CD4-positive, alpha-beta memory T cell (primary cell): ENCODE measurements around the gene RGS9. TPM values are rescaled to one million over a fixed set of nuclear protein-coding genes. Genes with fewer than 3 reads are reported as not detected.
A peak's percentile ranks its signal among the peaks of the same experiment; 100 is the strongest.

Source experiments
- CTCF ChIA-PET: fragments of 350-600 bp; sonication (Branson Sonifier 250); formaldehyde crosslinking; loops from one replicate; lab custom pipeline; 2021; ENCODE audit warnings: inconsistent platforms; ENCODE audit not compliant: partially characterized antibody; lab: Charles Lee
- POLR2A ChIA-PET: fragments of 350-600 bp; sonication (Branson Sonifier 250); formaldehyde crosslinking; loops from one replicate; lab custom pipeline; 2021; ENCODE audit not compliant: partially characterized antibody; lab: Charles Lee
- DNase-seq, 5 donors: peaks; one replicate each; pipeline versions ENCODE4 v3.0.0 to v3.0.0-alpha.2; 2020 to 2022; ENCODE audit warnings: mixed read lengths in 1 of 5
- H3K27ac ChIP-seq: one replicate; pipeline ENCODE4 v1.7.0; 2013; ENCODE audit warnings: low read depth, low read length
- H3K27me3 ChIP-seq: 2 replicates; pipeline ENCODE4 v1.7.0; 2013; ENCODE audit warnings: mild to moderate bottlenecking, low read length, moderate library complexity; ENCODE audit not compliant: insufficient read depth
- H3K36me3 ChIP-seq: 2 replicates; pipeline ENCODE4 v1.7.0; 2013; ENCODE audit warnings: mild to moderate bottlenecking, low read length, moderate library complexity; ENCODE audit not compliant: insufficient read depth
- H3K4me1 ChIP-seq: 2 replicates; pipeline ENCODE4 v1.7.0; 2013; ENCODE audit warnings: mild to moderate bottlenecking, low read length, moderate library complexity; ENCODE audit not compliant: insufficient read depth
- H3K4me3 ChIP-seq, 2 donors: one replicate each; pipeline ENCODE4 v1.7.0; 2013; ENCODE audit warnings: low read length in 2 of 2, mild to moderate bottlenecking in 1 of 2
- H3K9me3 ChIP-seq, 2 donors: one replicate each; pipeline ENCODE4 v1.7.0; 2013; ENCODE audit warnings: low read length in 2 of 2, control low read depth in 1 of 2; ENCODE audit not compliant: control insufficient read depth in 1 of 2
- H3K27ac Mint-ChIP-seq, 7 donors: one replicate each; pipeline ENCODE4 v1.8.0; 2020 to 2021; ENCODE audit warnings: mixed read lengths in 7 of 7, mild to moderate bottlenecking in 6 of 7, inconsistent platforms in 3 of 7, moderate library complexity in 3 of 7
- H3K27me3 Mint-ChIP-seq, 2 donors: one replicate each; pipeline ENCODE4 v1.8.0; 2020 to 2021; ENCODE audit warnings: mixed read lengths in 2 of 2
- H3K36me3 Mint-ChIP-seq, 2 donors: one replicate each; pipeline ENCODE4 v1.8.0; 2020 to 2021; ENCODE audit warnings: mixed read lengths in 2 of 2, inconsistent platforms in 1 of 2, mild to moderate bottlenecking in 1 of 2
- H3K4me1 Mint-ChIP-seq, 4 donors: one replicate each; pipeline ENCODE4 v1.8.0; 2020 to 2021; ENCODE audit warnings: mixed read lengths in 4 of 4, mild to moderate bottlenecking in 1 of 4
- H3K4me3 Mint-ChIP-seq, 8 donors: one replicate each; pipeline ENCODE4 v1.8.0; 2020 to 2021; ENCODE audit warnings: mixed read lengths in 8 of 8, mild to moderate bottlenecking in 7 of 8, moderate library complexity in 6 of 8, inconsistent platforms in 3 of 8
- H3K9me3 Mint-ChIP-seq, 8 donors: one replicate each; pipeline ENCODE4 v1.8.0; 2020 to 2021; ENCODE audit warnings: mixed read lengths in 8 of 8, mild to moderate bottlenecking in 5 of 8, inconsistent platforms in 3 of 8, moderate library complexity in 1 of 8
- intact Hi-C: fragments of 100-400 bp; cut with micrococcal nuclease; formaldehyde crosslinking; loops from one replicate; pipeline ENCODE4 v1.15.1; 2023
- polyA plus RNA-seq, 2 donors: library from polyadenylated mRNA; unstranded; fragments of 300-500 nt; fragmentation: Illumina TruSeq; gene quantifications; one replicate each; pipeline ENCODE4 v1.2.3, GENCODE V29; 2021
- total RNA-seq, 2 experiments: library from RNA; stranded (reverse); gene quantifications; one replicate each; pipeline ENCODE4 v1.2.3, GENCODE V29; 2021

Gene RGS9
- total and polyA plus RNA-seq, 4 experiments from 2014 or later, result 0.67 to 2.7 (median 1.2) TPM

DNA sequence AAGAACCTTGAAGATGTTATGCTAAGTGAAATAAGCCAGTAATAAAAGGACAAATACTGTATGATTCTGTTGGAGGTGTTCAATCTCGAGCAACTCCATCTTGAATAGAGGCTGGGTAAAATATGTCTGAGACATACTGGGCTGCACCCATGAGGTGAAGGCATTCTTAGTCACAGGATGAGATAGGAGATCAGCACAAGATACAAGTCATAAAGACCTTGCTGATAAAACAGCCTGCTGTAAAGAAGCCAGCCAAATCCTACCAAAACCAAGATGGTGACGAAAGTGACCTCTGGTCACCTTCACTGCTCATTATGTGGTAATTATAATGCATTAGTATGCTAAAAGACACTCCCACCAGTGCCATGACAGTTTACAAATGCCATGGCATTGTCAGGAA, 98.1 kb downstream of the RGS9 start:
- Mint-ChIP-seq H3K27ac (peak overlapping the region in 1 of 7 donors; percentile 15), H3K9me3 (peaks cover 0 to 9% (median 0%) of the 10 kb centered on the region in 8 donors), H3K27me3 (no peaks in the 10 kb centered on the region), H3K4me1 (peaks cover 0 to 15% (median 2%) of the 10 kb centered on the region in 4 donors), H3K4me3 (no peak overlapping the region), H3K36me3 (no peaks in the 10 kb centered on the region)
- POLR2A ChIA-PET, result no interaction called here
- intact Hi-C loops, result no loop called here
- Histone ChIP-seq H3K36me3 (no peaks in the 10 kb centered on the region), H3K27me3 (no peaks in the 10 kb centered on the region), H3K9me3 (no peaks in the 10 kb centered on the region), H3K4me1 (peaks cover under 1% of the 10 kb centered on the region), H3K27ac (no peak overlapping the region), H3K4me3 (no peak overlapping the region)
- CTCF ChIA-PET, result no interaction called here
- DNase-seq, result no peak

DNA sequence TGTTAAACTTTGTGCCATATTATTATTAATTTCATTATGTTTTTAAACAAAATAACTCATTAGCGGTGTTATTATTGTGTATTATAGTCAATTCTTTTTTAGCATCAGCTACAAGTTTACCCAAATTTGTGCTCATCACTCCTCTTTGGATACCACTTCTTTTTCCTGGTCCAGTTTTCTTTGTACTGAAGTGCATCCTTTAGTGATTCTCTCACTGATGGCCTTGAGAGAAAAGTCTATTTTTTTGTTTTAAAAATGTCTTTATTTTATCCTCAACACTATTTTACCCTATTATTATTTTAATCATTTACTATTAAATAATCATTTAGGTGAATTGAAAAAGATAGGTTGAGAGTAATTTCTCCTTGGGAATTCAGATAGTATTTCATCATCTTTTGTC, 99.2 kb downstream of the RGS9 start:
- no peak overlapping the region for H3K27ac ChIP-seq
- ChIA-PET POLR2A (no interaction called here), CTCF (no interaction called here)
- no peak for DNase-seq
- no peaks in the 10 kb centered on the region for H3K27me3 ChIP-seq
- H3K4me3 ChIP-seq, result no peak overlapping the region
- Mint-ChIP-seq H3K27me3 (no peaks in the 10 kb centered on the region), H3K4me1 (peaks cover 0 to 7% (median 0%) of the 10 kb centered on the region in 4 donors), H3K36me3 (no peaks in the 10 kb centered on the region), H3K9me3 (peaks cover 0 to 9% (median 0%) of the 10 kb centered on the region in 8 donors), H3K27ac (no peak overlapping the region), H3K4me3 (no peak overlapping the region)
- no peaks in the 10 kb centered on the region for H3K4me1 ChIP-seq
- H3K9me3 ChIP-seq, result no peaks in the 10 kb centered on the region
- no peaks in the 10 kb centered on the region for H3K36me3 ChIP-seq
- intact Hi-C loops, result no loop called here

DNA sequence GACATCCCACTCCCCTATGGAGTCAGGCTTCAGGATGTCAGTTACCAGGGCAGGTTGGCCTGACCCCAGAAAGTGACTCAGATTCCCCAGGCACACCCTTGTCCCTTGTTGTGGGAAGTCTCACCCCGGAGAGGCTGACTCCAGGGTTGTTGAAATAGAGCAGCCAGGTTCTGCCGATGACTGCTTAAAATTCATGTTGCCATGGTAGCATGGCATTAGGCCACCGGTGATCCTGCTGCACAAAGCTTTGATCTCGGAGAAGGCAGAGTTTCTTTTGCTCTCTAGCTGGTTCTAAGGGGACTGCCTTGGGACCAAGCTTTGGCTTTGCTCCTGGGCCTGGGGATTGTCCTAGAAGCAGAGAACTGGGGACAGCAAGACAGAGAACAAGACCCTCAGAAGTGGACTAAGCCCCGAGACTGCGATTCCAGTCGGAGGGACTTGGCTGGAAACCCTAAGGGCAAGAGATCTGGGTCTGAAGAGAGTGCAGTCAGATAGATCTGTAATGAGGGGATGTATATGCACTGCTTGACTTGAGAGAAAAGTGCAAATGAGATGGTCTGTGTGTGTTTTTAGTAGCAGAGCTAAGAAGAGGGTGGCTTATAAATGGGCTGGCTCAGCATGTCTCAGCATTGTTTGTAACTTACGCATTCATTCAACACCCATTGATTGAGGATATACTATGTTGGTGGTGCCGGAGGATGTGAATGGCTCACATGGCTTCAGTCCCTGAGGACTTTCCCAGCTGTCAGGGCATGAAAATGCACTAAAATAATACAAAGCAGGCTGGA, 106.9 kb downstream of the RGS9 start:
- H3K9me3 Mint-ChIP-seq, result no peaks in the 10 kb centered on the region
- H3K27ac Mint-ChIP-seq, result peak overlapping the region in 1 of 7 donors; percentile 33
- Histone ChIP-seq H3K4me3 (no peak overlapping the region), H3K4me1 (no peaks in the 10 kb centered on the region), H3K27ac (no peak overlapping the region), H3K27me3 (no peaks in the 10 kb centered on the region), H3K9me3 (no peaks in the 10 kb centered on the region), H3K36me3 (no peaks in the 10 kb centered on the region)
- H3K4me1 Mint-ChIP-seq, result peaks cover 0 to 12% (median 8%) of the 10 kb centered on the region in 4 donors
- ChIA-PET POLR2A (no interaction called here), CTCF (no interaction called here)
- DNase-seq, result peak in 1 of 5 donors; percentile 6
- intact Hi-C loops, result no loop called here
- H3K4me3 Mint-ChIP-seq, result no peak overlapping the region
- H3K36me3 Mint-ChIP-seq, result no peaks in the 10 kb centered on the region
- H3K27me3 Mint-ChIP-seq, result peaks cover 4 to 7% of the 10 kb centered on the region in 2 donors

DNA sequence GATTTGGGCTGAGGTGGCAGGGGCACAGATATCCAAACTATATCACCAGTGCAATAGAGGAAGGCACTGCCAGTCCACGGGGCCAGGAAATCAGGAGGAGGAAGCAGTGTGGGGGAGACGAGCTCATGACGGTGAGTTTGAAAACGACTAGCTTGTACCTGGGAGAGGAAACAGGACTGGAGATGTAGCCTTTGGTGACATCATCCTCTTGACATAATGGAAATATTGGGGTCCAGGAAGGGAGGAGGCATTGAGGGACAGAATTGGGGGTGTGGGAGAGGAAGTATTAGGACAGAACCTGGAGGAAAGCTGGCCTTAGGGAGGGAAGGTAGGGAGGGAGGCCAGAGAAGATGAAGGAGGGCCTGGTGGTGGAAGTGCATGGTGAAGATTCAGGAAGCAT, 109.1 kb downstream of the RGS9 start:
- Mint-ChIP-seq H3K36me3 (no peaks in the 10 kb centered on the region), H3K4me1 (peaks cover 0 to 14% (median 9%) of the 10 kb centered on the region in 4 donors), H3K4me3 (no peak overlapping the region), H3K27ac (no peak overlapping the region), H3K27me3 (peaks cover 11 to 15% of the 10 kb centered on the region in 2 donors), H3K9me3 (peaks cover 0 to 2% (median 0%) of the 10 kb centered on the region in 8 donors)
- Histone ChIP-seq H3K27ac (no peak overlapping the region), H3K36me3 (no peaks in the 10 kb centered on the region), H3K4me1 (no peaks in the 10 kb centered on the region), H3K4me3 (no peak overlapping the region), H3K9me3 (no peaks in the 10 kb centered on the region), H3K27me3 (no peaks in the 10 kb centered on the region)
- ChIA-PET CTCF (no interaction called here), POLR2A (interaction anchor here (1.0 kb wide), 1 partner anchor 16 kb away, joined by 3 read pairs; no protein-coding TSS in a partner anchor)
- no peak for DNase-seq
- intact Hi-C loops, result no loop called here

DNA sequence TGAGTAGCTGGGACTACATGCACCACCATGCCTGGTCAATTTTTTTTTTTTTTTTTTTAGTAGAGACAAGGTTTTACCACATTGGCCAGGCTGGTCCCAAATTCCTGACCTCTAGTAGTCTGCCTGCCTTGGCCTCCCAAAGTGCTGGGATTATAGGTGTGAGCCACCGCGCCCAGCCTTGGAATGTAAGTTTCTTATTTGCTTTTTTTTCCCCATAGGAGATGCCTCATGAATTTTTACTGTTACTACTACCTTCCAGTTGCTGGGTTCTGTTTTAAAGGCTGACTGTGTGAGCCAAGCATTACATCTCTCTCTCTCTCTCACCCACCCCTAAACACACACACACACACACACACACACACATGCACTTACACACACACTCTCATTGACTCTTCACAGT, 112.6 kb downstream of the RGS9 start:
- Histone ChIP-seq H3K4me1 (no peaks in the 10 kb centered on the region), H3K36me3 (no peaks in the 10 kb centered on the region), H3K4me3 (no peak overlapping the region), H3K27me3 (peaks cover 6% of the 10 kb centered on the region), H3K27ac (no peak overlapping the region), H3K9me3 (no peaks in the 10 kb centered on the region)
- Mint-ChIP-seq H3K4me3 (no peak overlapping the region), H3K9me3 (peaks cover 0 to 5% (median 2%) of the 10 kb centered on the region in 8 donors), H3K36me3 (no peaks in the 10 kb centered on the region), H3K27me3 (peaks cover 15 to 20% of the 10 kb centered on the region in 2 donors), H3K27ac (no peak overlapping the region), H3K4me1 (peaks cover 0 to 8% (median 2%) of the 10 kb centered on the region in 4 donors)
- intact Hi-C loops, result no loop called here
- CTCF ChIA-PET, result no interaction called here
- no peak for DNase-seq
- POLR2A ChIA-PET, result no interaction called here

DNA sequence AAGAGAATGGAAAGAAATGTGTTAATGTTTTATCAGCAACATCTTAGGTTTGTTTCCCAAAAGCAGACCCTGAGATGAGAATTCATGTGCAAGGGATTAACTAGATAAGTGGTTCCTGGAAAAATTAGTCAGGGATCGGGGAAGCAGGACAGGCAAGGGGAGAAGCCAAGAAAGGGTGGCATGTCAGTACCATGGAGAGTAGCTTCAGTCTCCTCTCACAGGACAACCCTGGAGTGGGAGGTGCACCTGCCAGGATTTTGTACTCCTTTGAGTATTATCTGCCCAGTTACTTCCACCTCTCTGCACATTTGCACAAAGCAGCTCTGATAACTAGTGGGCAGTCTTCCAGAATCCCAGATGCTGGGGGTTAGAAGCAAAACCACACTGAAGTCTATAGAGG, 117.0 kb downstream of the RGS9 start:
- Histone ChIP-seq H3K4me1 (no peaks in the 10 kb centered on the region), H3K9me3 (no peaks in the 10 kb centered on the region), H3K27me3 (peaks cover 6% of the 10 kb centered on the region), H3K27ac (no peak overlapping the region), H3K36me3 (no peaks in the 10 kb centered on the region), H3K4me3 (no peak overlapping the region)
- H3K27me3 Mint-ChIP-seq, result peaks cover 16 to 23% of the 10 kb centered on the region in 2 donors
- POLR2A ChIA-PET, result no interaction called here
- intact Hi-C loops, result no loop called here
- no peak for DNase-seq
- peaks cover 3 to 15% (median 9%) of the 10 kb centered on the region in 8 donors for H3K9me3 Mint-ChIP-seq
- peaks cover 0 to 1% of the 10 kb centered on the region in 2 donors for H3K36me3 Mint-ChIP-seq
- H3K4me3 Mint-ChIP-seq, result no peak overlapping the region
- H3K4me1 Mint-ChIP-seq, result peaks cover 0 to 4% (median 0%) of the 10 kb centered on the region in 4 donors
- CTCF ChIA-PET, result no interaction called here
- H3K27ac Mint-ChIP-seq, result no peak overlapping the region

DNA sequence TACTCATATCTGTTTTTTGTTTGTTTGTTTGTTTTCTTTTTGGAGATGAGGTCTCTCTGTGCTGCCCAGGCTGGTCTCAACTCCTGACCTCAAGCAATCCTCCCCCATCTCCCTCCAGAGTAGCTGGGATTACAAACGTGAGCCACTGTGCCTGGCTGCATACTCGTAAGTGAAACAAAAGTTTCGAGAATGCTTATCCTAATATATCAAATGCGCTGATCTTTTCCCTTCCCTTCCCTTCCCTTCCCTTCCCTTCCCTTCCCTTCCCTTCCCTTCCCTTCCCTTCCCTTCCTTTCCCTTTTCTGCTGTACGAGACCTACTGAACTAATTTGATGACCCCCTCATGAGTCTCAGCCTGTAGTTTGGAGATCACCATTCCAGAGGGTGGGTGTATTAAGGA, 122.1 kb downstream of the RGS9 start:
- intact Hi-C loops, result no loop called here
- Histone ChIP-seq H3K9me3 (no peaks in the 10 kb centered on the region), H3K4me1 (peaks cover 14% of the 10 kb centered on the region), H3K27ac (no peak overlapping the region), H3K36me3 (no peaks in the 10 kb centered on the region), H3K27me3 (peaks cover 2% of the 10 kb centered on the region), H3K4me3 (no peak overlapping the region)
- Mint-ChIP-seq H3K4me1 (peaks cover 10 to 34% (median 18%) of the 10 kb centered on the region in 4 donors), H3K9me3 (peaks cover 3 to 15% (median 8%) of the 10 kb centered on the region in 8 donors), H3K27ac (no peak overlapping the region), H3K4me3 (no peak overlapping the region), H3K36me3 (peaks cover 0 to 1% of the 10 kb centered on the region in 2 donors), H3K27me3 (peaks cover 4 to 10% of the 10 kb centered on the region in 2 donors)
- ChIA-PET POLR2A (no interaction called here), CTCF (no interaction called here)
- DNase-seq, result no peak
